B cell (primary cell): ENCODE results near the gene KLHL35. TPM values are rescaled to one million over a fixed set of nuclear protein-coding genes. Genes with fewer than 3 reads are reported as not detected.

Experiments used
- ATAC-seq: fragments of 200-7000 bp; cut with Tn5 transposase; one replicate; pipeline ENCODE4 v1.10.0; 2021; ENCODE audit warnings: low read depth, mild to moderate bottlenecking, moderate number of reproducible peaks, moderate library complexity
- CTCF ChIA-PET: fragments of 350-600 bp; sonication (Branson Sonifier 250); formaldehyde crosslinking; loops from one replicate; lab custom pipeline; 2021; ENCODE audit warnings: antibody characterized with exemption, inconsistent platforms; lab: Charles Lee
- POLR2A ChIA-PET: fragments of 350-600 bp; sonication (Branson Sonifier 250); formaldehyde crosslinking; loops from one replicate; lab custom pipeline; 2021; ENCODE audit warnings: antibody characterized with exemption; lab: Charles Lee
- DNase-seq: peaks from one replicate; pipeline ENCODE4 v3.0.0; 2013
- H2AFZ ChIP-seq: 2 replicates; pipeline ENCODE4 v1.6.1; 2012; ENCODE audit warnings: mild to moderate bottlenecking, low read depth, low read length; ENCODE audit not compliant: insufficient read depth, poor library complexity, severe bottlenecking
- H3K27ac ChIP-seq, 2 donors: 1 replicate in 1 of 2; 2 replicates in 1 of 2; pipeline ENCODE4 v1.5.1; 2012 to 2013; ENCODE audit warnings: low read length in 2 of 2, mild to moderate bottlenecking in 2 of 2, moderate library complexity in 1 of 2
- H3K27me3 ChIP-seq, 4 experiments: fragments of 200-600 bp in 1 of 4; sonication (generic) in 1 of 4; replicated peaks in 1 of 4; 1 replicate in 2 of 4; 2 replicates in 2 of 4; pipeline versions ENCODE4 v1.6.1 to v1.7.0; 2013 to 2016; ENCODE audit warnings: low read length in 3 of 4, mild to moderate bottlenecking in 2 of 4, mixed read lengths in 1 of 4, moderate library complexity in 1 of 4; ENCODE audit not compliant: insufficient read depth in 4 of 4, control insufficient read depth in 3 of 4; ENCODE audit errors: control extremely low read depth in 1 of 4
- H3K36me3 ChIP-seq, 2 experiments: replicated peaks in 1 of 2; 1 replicate in 1 of 2; 2 replicates in 1 of 2; pipeline versions ENCODE4 v1.6.1 to v1.7.1; 2013; ENCODE audit warnings: low read length in 1 of 2; ENCODE audit not compliant: insufficient read depth in 2 of 2, control insufficient read depth in 1 of 2; ENCODE audit errors: control extremely low read depth in 1 of 2, extremely low read depth in 1 of 2
- H3K4me1 ChIP-seq, 2 donors: fragments of 200-600 bp in 1 of 2; sonication (generic) in 1 of 2; 1 replicate in 1 of 2; 2 replicates in 1 of 2; pipeline versions ENCODE4 v1.5.1 to v1.6.1; 2013 to 2017; ENCODE audit warnings: low read length in 2 of 2; ENCODE audit not compliant: control insufficient read depth in 2 of 2, insufficient read depth in 2 of 2
- H3K4me2 ChIP-seq: replicated peaks from 2 replicates; pipeline ENCODE3; 2012; ENCODE audit warnings: mild to moderate bottlenecking, low read depth, low read length; ENCODE audit not compliant: poor library complexity, severe bottlenecking
- H3K4me3 ChIP-seq, 5 experiments: fragments of 200-600 bp in 1 of 5; sonication (generic) in 1 of 5; 1 replicate in 3 of 5; 2 replicates in 2 of 5; pipeline versions ENCODE4 v1.5.1 to v1.7.0; 2011 to 2016; ENCODE audit warnings: low read length in 4 of 5, mild to moderate bottlenecking in 4 of 5, low read depth in 2 of 5, control low read depth in 1 of 5, moderate library complexity in 1 of 5; ENCODE audit not compliant: insufficient read depth in 1 of 5; ENCODE audit errors: control extremely low read depth in 1 of 5, extremely low read depth in 1 of 5
- H3K79me2 ChIP-seq: fragments of 200-600 bp; sonication (generic); one replicate; pipeline ENCODE4 v1.6.0; 2016; ENCODE audit warnings: low read length; ENCODE audit not compliant: control insufficient read depth, insufficient read depth
- H3K9ac ChIP-seq: fragments of 200-600 bp; sonication (generic); 2 replicates; pipeline ENCODE4 v1.6.1; 2017; ENCODE audit warnings: mild to moderate bottlenecking, low read length, moderate library complexity
- H3K9me3 ChIP-seq, 3 donors: one replicate each; pipeline versions ENCODE4 v1.6.1 to v1.7.1; 2013; ENCODE audit warnings: low read length in 2 of 3; ENCODE audit not compliant: control insufficient read depth in 2 of 3, insufficient read depth in 1 of 3; ENCODE audit errors: control extremely low read depth in 1 of 3
- H4K20me1 ChIP-seq: 2 replicates; pipeline ENCODE4 v1.6.0; 2012; ENCODE audit warnings: mild to moderate bottlenecking, low read length; ENCODE audit not compliant: insufficient read depth, control insufficient read depth, poor library complexity, severe bottlenecking
- H3K27ac Mint-ChIP-seq: one replicate; pipeline ENCODE4 v1.8.0; 2021; ENCODE audit warnings: mixed read lengths
- H3K27me3 Mint-ChIP-seq: one replicate; pipeline ENCODE4 v1.8.0; 2021; ENCODE audit warnings: mixed read lengths
- H3K4me1 Mint-ChIP-seq: one replicate; pipeline ENCODE4 v1.8.0; 2021; ENCODE audit warnings: mixed read lengths
- H3K4me3 Mint-ChIP-seq: one replicate; pipeline ENCODE4 v1.8.0; 2021; ENCODE audit warnings: mixed read lengths
- H3K9me3 Mint-ChIP-seq: one replicate; pipeline ENCODE4 v1.8.0; 2022; ENCODE audit warnings: mixed read lengths; ENCODE audit not compliant: insufficient read depth
- CTCF ChIP-seq: fragments of 200-600 bp; IDR thresholded peaks from one replicate; pipeline ENCODE4 v1.8.0; 2022; ENCODE audit warnings: antibody characterized with exemption, mild to moderate bottlenecking
- EZH2 ChIP-seq: IDR thresholded peaks from 2 replicates; pipeline ENCODE4 v1.6.1; 2012; ENCODE audit warnings: borderline replicate concordance, low read depth, mild to moderate bottlenecking, moderate library complexity, low read length; ENCODE audit not compliant: insufficient read depth, poor library complexity, severe bottlenecking
- WGBS: methylation state at CpG from one replicate; pipeline ENCODE4 v1.1.5; 2013; ENCODE audit warnings: missing lambda C conversion rate; ENCODE audit not compliant: insufficient coverage; 5-methylcytosine and 5-hydroxymethylcytosine counted together
- intact Hi-C: fragments of 100-400 bp; cut with micrococcal nuclease; formaldehyde crosslinking; loops from one replicate; pipeline ENCODE4 v1.10.0; 2022
- polyA plus RNA-seq: library from polyadenylated mRNA; depleted of rRNA; stranded (reverse); fragments of >200 nt; gene quantifications from 2 replicates; pipeline ENCODE4 v1.2.3, GENCODE V29; 2012
- total RNA-seq, 2 donors: library from RNA; stranded (reverse); fragments of 120-200 nt in 1 of 2; gene quantifications; 1 replicate in 1 of 2; 2 replicates in 1 of 2; pipeline versions ENCODE4 v1.2.3 to v1.2.4, GENCODE V29; 2013 to 2022

The KLHL35 gene
- total and polyA plus RNA-seq, 2 donors (not counting 1 experiment from before 2014, with no cell fraction given), result 0.55 to 0.59 TPM

DNA sequence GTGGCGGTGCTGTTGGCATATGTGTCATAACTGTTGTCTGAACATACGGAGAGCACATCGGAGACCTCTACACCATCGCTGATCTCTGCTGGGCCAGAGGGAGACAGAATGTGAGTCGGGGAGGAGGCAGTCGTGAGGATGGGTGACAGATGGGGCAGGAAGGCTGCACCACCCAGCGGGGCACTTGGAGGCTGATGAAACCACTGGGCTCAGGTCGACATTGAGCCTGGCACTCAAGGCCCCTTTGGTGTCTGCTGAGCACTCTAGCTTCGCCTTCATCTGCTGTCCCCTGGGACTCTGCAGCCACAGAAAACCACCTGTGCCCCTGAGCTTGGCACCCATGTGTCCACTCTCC is 2.5 kb upstream of the KLHL35 start:
- Mint-ChIP-seq H3K9me3 (no peaks in the 10 kb centered on the region), H3K4me3 (no peak overlapping the region), H3K27me3 (peaks cover 24% of the 10 kb centered on the region), H3K27ac (no peak overlapping the region), H3K4me1 (peaks cover 6% of the 10 kb centered on the region)
- ChIA-PET POLR2A (no interaction called here), CTCF (interaction anchor here (1.0 kb wide), 2 partner anchors 10 to 96 kb away, joined by 3 read pairs; no protein-coding TSS in a partner anchor)
- Histone ChIP-seq H3K36me3 (no peaks in the 10 kb centered on the region), H3K4me2 (no peak overlapping the region), H3K4me3 (no peak overlapping the region), H3K79me2 (no peaks in the 10 kb centered on the region), H3K27me3 (peaks cover 0 to 40% (median 11%) of the 10 kb centered on the region in 4 experiments), H4K20me1 (no peaks in the 10 kb centered on the region), H3K9me3 (no peaks in the 10 kb centered on the region), H3K4me1 (peaks cover 6 to 7% of the 10 kb centered on the region in 2 donors), H3K9ac (no peak overlapping the region), H3K27ac (no peak overlapping the region), H2AFZ (no peak overlapping the region)
- no peak for ATAC-seq
- 90% methylated on average over 9 of the region's 9 CpGs for WGBS
- intact Hi-C loops, result no loop called here
- DNase-seq, result no peak
- no peak for TF ChIP-seq CTCF
- TF ChIP-seq EZH2, result no peak

DNA sequence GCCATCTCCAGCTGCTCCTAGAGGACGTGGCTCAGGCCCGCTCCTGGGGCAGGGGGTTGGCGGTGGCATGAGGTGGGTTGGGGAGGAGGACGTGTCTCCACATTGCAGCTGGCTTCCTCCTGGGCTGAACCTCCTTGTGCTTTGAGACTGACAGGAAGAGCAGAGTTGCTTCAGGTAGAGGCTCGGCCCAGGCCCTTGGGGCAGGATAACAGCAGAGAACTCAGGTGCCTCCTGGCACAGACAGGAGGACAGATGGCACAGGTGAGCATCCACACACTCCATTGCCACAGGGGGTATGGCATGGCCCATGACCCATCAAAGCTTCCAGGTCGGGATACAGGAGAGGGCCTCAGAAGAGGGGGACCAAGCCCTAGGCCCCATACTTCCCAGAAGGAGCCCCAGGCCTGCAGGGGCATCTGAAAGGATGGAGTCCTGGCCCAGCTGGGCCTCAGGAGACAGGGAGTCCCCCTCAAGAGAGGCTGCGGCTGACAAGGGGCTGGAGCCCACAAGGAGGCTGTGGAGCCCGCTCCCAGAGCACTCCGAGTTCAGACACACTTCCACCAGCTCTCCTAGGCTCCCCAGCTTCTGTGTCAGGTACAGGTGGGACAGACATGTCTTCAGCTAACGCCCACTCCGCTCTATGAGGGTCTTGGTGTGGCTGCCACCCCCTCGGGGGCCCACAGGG is 2.0 kb upstream of the KLHL35 start:
- no peak for TF ChIP-seq CTCF
- TF ChIP-seq EZH2, result no peak
- CTCF ChIA-PET, result interaction anchor here (1.0 to 1.2 kb wide), 3 partner anchors 10 to 97 kb away, joined by 3 read pairs; no protein-coding TSS in a partner anchor
- Histone ChIP-seq H3K4me1 (peaks cover 8 to 9% of the 10 kb centered on the region in 2 donors), H3K4me2 (no peak overlapping the region), H3K27ac (no peak overlapping the region), H2AFZ (no peak overlapping the region), H4K20me1 (no peaks in the 10 kb centered on the region), H3K4me3 (no peak overlapping the region), H3K9ac (no peak overlapping the region), H3K79me2 (no peaks in the 10 kb centered on the region), H3K36me3 (no peaks in the 10 kb centered on the region), H3K27me3 (peaks cover 0 to 42% (median 12%) of the 10 kb centered on the region in 4 experiments), H3K9me3 (no peaks in the 10 kb centered on the region)
- 84% methylated on average over 10 of the region's 12 CpGs for WGBS
- peaks cover 26% of the 10 kb centered on the region for H3K27me3 Mint-ChIP-seq
- H3K4me1 Mint-ChIP-seq, result peaks cover 8% of the 10 kb centered on the region
- no peaks in the 10 kb centered on the region for H3K9me3 Mint-ChIP-seq
- H3K4me3 Mint-ChIP-seq, result no peak overlapping the region
- no peak for ATAC-seq
- POLR2A ChIA-PET, result no interaction called here
- intact Hi-C loops, result no loop called here
- DNase-seq, result no peak
- H3K27ac Mint-ChIP-seq, result no peak overlapping the region
